D721Med (cell line): ENCODE results near the gene AMMECR1.

Experiments
- DNase-seq: peaks from one replicate; pipeline ENCODE4 v3.0.0; 2011; ENCODE audit warnings: low spot score; ENCODE audit not compliant: insufficient read length
- FAIRE-seq: peaks from 2 replicates; lab custom pipeline; 2011; peaks lifted over from hg19 to GRCh38; lab: Jason Lieb, UNC
- TF ChIP-seq, protein P1 (sequence below): IDR thresholded peaks from 2 replicates; pipeline ENCODE4 v1.5.1; 2012; ENCODE audit warnings: mild to moderate bottlenecking, control low read depth; ENCODE audit not compliant: insufficient read depth; ENCODE audit errors: missing control alignments

Gene AMMECR1

DNA sequence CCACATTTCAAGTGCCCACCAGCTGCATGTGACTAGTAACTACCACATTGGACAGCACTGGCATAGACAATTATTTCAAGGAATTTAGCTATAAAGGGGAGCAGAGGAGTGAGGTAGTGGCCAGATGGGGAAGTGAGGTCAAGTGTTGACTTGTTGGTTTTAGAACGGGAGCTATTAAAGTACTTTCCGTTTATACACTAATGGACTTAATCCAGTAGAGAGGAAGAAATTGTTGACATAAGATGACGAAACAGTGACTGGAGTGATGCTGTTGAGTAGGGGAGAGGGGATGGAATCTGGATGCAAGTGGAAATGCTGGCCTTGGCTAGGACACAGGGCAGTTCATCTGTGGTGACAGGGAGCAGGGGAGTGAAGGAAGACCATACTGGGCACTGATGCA is 154.4 kb downstream of the AMMECR1 start:
- DNase-seq (no peak), FAIRE-seq (no peak)
- TF ChIP-seq, protein P1, sequence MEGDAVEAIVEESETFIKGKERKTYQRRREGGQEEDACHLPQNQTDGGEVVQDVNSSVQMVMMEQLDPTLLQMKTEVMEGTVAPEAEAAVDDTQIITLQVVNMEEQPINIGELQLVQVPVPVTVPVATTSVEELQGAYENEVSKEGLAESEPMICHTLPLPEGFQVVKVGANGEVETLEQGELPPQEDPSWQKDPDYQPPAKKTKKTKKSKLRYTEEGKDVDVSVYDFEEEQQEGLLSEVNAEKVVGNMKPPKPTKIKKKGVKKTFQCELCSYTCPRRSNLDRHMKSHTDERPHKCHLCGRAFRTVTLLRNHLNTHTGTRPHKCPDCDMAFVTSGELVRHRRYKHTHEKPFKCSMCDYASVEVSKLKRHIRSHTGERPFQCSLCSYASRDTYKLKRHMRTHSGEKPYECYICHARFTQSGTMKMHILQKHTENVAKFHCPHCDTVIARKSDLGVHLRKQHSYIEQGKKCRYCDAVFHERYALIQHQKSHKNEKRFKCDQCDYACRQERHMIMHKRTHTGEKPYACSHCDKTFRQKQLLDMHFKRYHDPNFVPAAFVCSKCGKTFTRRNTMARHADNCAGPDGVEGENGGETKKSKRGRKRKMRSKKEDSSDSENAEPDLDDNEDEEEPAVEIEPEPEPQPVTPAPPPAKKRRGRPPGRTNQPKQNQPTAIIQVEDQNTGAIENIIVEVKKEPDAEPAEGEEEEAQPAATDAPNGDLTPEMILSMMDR: no peak

- FAIRE-seq: no peak
- TF ChIP-seq, protein P1: no peak
- no peak for DNase-seq
These were observed 155.0 kb downstream of the AMMECR1 start for GRCh38 chrX:110162867-110163266.

DNA sequence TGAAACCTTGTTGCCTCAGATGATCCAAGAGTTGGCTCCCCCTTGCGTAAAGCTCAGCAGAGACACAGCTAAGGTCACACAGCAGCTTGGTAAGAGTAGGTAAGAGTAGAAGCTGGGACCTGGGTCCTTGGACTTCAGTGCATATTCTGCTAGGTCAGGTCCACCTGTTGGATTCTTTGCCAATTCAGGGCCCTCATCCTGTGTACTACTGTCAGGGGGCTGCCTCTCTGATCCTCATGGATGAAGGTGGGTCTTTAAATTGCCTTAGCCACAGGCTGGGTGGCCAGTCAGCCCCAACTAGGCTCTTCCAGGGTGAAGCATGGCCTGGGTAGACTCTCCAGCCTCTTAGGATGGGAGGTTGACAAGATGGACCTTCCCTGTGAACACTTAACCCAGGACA is 155.8 kb downstream of the AMMECR1 start:
- FAIRE-seq (no peak), DNase-seq (no peak)
- TF ChIP-seq, protein P1: no peak

- no peak for DNase-seq
- no peak for FAIRE-seq
- TF ChIP-seq, protein P1: no peak
These were observed 156.6 kb downstream of the AMMECR1 start for GRCh38 chrX:110161361-110161686.

DNA sequence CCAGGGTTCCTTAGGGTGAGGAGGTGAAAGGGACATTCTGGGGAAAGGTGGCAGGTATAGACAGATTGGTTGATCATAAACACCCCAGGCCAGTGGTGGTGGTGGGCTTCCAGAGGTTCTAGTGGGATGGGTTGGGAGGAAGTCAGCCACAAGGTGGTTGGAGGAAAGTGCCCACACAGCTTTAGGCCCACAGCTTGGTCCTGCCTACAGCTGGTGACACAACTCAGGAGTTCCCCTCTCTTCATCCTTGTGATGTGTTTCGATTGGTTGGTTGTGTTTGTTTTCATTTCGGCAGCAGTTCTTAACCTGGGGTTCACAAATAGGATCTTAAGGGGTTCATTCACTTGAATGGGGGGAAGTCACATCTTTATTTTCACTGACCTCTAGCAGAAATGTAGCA is 158.0 kb downstream of the AMMECR1 start:
- no peak for DNase-seq
- TF ChIP-seq, protein P1: no peak
- FAIRE-seq: no peak

GRCh38 chrX:110159235-110159634 is 158.7 kb downstream of the AMMECR1 start:
- DNase-seq (no peak), FAIRE-seq (no peak)

GRCh38 chrX:110157444-110157843 is 160.4 kb downstream of the AMMECR1 start:
- DNase-seq: no peak
- no peak for FAIRE-seq
- TF ChIP-seq, protein P1: no peak

More at GRCh38 chrX:110159235-110159634, 158.7 kb downstream of the AMMECR1 start:
- TF ChIP-seq, protein P1: no peak
